GM21526 (cell line): ENCODE data around the gene DUSP9.
"Not testable (repeated sequence)": the region's sequence is repeated elsewhere in the genome, so short reads cannot be mapped to it uniquely, and the experiment has no call there.

Source experiments
- ATAC-seq: cut with Tn5 transposase; IDR thresholded peaks from one replicate; pipeline ENCODE4 v1.9.1; 2021; ENCODE audit warnings: moderate library complexity; ENCODE audit not compliant: unreplicated experiment, low FRiP score

DUSP9 gene, protein sequence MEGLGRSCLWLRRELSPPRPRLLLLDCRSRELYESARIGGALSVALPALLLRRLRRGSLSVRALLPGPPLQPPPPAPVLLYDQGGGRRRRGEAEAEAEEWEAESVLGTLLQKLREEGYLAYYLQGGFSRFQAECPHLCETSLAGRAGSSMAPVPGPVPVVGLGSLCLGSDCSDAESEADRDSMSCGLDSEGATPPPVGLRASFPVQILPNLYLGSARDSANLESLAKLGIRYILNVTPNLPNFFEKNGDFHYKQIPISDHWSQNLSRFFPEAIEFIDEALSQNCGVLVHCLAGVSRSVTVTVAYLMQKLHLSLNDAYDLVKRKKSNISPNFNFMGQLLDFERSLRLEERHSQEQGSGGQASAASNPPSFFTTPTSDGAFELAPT

DNA sequence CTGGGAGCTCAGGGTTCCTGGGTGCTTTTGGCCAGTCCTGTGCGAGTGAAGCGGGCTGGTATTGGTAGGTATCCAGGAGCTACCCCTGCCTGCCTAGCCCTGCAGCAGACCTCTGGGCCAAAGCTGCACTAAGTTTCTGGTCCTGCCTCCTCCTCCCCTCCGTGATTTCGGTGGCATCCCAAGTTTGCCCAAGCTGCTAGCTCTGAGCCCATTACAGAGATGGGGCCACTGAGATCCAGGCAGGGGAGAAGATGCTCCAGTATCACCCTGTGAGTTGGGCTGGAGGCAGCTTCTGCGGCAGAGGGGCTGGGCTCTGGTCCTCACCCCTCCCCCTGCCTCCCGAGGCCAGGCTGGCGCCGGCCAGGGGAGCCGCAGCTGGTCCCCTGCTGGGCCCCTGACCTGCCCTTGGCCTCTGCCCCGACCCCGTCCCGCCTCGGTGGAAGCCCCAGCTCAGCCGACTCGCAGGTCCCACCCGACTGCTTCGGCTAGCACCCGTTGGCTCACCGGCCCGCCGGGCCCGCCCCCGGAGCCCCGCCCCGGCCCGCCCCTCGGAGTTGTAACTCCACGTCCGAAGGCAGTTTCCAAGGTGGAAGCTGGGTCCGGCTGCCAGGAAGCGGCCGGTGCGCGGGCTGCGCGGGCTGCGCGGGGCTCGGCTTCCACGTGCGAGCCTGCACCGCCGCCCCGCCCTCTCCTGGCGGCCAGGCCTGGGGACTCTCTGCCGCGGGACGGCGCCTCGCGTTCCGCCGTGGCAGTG lies at the start of gene DUSP9:
Gene DUSP9, plus strand, starts transcription at position 584 of the 754 bp plus-strand sequence. CDS start 751 bp downstream, outside the sequence.
- ATAC-seq: no peak

DNA sequence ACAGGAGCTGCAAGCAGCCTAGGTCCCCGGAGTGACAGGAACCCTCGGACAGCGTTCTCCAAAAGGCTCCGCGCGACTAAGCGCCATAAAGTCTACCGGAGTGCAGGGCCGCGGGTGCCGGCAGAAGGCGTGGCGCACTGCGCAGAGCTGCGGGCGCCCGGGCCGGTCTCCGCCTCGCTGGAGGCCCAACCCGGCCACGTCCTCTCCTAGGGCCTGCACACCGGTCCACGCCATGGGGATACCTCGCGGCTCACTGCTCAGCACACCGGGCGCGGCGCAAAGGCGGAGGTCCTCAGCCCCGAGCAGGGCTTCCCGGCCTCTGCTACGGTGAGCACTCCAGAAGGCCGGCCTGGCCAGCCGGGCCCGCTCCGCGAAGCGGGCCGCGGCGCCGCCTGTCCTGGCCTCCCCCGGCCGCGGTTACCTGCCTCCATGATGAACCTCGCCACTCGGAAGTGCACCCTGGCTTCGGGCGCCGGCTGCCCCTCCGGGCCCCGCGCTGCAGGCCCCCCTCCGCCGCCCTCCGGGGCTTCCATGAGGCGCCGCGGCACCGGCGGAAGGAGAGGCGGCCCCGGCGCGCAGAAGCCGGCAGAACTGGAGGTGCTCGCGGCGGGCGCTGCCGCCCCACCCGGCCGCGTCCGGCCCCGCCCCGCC lies 48.3 kb upstream of the DUSP9 start, which contains the start of gene CCNQ:
Gene CCNQ, minus strand, starts transcription at position 599 of the 651 bp plus-strand sequence. Its CDS starts 66 bp downstream, at position 533.
- peak; percentile 40 for ATAC-seq

DNA sequence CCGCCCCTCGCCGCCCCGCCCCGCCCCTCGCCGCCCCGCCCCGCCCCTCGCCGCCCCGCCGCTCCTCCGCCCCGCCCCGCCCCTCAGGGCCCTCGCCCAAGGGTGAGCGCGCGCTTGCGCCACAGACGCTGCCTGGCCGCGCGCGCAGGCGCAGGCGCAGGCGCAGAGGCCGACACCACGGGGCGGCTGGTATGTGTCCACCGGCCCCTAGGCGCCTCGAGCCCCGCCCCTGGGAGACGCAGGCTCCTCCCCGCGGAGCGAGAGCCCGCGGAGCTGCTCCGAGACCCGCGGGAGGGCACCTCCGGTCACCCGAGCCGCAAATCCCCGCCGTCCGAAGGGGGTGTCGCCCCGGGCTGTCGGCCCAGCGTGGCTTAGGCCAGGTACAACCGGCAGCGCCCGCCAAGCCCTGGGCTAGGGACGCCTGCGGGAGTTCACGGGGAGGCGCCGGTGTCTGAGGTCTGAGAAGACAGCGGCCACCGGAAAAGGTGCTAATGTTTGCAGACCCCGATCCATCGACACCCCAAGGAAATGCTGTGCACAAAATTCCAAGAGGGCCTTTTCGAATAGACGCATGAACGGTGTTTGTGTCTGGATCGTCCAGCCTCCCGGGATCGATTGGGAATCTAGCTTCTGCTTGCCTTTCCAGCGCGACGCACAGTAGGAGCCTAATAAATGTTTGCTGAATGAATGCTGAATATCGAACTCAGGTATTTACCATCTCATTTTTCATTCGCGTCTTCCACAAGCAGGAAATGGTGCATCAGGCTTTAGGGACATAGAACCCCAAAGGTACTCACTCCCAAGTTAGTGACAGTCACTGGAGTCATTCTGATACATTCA lies 47.6 kb upstream of the DUSP9 start:
- peak; percentile 71 for ATAC-seq

DNA sequence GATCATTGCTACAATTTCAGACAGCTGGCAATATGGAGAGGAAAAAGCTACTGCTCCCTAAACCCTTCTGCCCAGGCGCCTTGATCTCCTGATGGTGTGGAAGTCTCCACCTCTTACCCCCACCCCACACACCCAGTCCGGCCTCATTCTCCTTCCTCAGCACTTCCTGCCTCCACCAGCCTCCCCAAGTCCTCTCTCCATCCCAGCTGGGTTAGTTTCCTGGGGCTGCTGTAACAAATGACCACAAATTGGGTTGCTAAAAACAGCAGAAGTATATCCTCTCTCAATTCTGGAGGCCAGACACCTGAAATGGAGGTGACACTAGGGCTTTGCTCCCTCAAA lies 47.0 kb upstream of the DUSP9 start:
- no peak for ATAC-seq

DNA sequence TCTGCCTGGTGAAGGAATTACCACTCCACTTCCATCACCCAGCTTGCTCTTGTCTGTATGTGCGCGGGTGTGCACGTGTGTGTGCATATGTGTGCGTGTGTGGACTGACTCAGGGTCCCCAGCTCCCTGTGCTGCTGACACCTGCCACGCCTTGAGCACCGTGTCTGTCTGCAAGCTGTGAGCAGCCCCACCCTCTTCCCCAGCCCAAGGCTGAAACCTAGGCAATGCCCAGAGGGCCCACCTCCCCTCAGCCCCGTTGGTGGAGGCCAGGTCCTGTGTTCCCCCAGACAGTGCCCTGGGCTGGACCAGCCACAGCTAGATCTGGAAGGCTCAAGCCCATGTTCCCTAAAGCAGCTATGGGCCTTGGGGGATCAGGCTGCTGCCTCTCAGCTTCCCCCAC lies 46.1 kb upstream of the DUSP9 start:
- no peak for ATAC-seq

DNA sequence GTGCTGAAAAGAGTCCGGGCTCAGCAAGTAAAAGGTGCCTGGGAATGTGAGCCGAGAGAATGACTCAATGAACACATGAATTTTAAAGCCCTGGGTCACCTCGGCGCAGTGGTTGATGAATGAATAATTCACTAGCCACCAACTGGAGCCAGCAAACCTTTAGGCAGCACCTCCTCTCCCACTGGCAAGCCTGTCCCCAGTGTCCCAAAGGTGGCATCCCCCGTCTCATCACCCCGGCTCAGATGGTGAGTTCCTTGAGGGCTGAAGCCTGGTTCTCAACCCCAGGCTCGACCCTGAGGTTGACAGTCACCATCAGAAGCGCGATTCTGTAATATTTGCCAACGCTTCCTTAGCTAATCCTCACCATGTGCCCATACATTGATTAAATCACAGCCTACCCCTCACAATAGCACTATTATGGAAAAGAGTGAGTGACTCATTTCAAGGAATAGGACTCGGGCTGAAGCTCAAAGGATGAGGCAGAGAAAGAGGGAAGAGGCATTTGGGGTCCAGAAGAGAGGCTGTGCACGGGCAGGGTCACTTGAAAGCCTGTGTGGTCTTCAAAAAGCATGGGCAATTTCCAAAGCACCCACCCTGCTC lies 45.4 kb upstream of the DUSP9 start:
- ATAC-seq: no peak

DNA sequence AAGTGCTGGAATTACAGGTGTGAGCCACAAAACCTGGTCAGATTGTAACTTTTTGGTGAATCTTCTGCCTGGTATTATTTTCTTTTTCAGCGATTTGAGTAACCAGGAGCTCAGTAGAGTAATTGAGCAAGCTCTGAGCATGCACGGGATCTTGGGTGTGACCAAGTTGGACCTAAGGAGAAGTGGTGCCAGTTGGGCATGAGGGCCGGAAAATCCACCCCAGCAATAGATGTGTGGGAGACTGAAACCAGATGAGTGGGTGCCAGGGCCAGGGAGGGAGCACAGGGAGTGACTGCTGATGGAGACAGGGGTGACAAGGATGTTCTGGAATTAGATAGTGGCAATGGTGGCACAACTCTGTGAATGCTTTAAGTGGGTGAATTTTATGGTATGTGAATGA lies 44.4 kb upstream of the DUSP9 start:
- ATAC-seq: no peak

DNA sequence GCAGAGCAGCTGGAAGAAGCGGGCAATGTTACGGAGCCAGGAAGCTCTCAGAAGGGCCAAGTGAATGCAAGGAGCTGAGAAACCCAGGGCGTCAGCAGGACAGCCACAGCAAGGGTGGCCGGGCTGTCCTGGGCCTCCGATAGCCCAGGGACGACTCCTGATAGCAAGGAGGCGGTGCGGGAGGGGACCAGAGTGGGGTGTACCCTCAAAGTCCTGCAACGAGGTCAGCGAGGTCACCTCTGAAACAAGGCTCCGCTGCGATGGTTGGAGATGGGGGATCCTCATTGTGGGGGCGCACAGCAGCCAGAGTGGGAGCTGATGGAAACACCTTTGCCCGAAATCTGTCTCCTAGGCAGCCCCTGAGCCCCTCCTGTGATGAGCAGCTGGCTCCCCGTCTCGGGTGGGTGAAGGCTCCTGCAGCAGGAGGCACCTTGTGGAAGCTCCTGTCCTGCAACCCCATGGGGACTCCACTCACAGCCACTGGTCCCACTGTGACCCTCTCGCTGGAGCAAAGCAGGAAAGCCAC lies 43.8 kb upstream of the DUSP9 start:
- no peak for ATAC-seq

DNA sequence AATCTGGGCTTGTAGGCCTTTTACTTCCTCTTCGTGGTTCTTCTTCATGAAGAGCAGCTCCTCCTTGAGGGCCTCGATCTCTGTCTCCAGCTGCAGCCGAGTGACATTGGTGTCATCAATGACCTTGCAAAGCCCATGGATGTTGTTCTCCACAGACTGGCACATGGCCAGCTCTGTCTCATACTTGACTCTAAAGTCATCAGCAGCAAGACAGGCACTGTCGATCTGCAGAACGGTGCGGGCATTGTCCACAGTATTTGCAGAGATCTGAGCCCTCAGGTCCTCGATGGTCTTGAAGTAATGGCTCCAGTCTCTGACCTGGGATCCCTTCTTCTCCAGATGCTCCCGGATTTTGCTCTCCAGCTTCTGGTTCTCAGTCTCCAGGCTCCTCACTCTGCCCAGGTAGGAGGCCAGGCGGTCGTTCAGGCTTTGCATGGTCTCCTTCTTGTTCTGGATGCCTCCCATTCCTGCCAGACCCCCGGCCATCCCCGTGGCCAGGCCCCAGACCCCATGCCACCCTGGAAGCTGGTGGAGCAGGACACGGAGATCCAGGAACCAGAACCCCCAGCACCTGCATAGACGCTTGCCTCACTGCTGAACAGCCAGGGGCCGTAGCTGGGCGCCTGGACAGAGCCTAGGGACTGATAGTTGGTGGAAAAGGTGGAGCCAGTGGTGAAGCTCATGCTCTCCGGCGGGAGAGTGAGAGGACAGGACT lies 42.2 kb upstream of the DUSP9 start:
- not testable (repeated sequence) for ATAC-seq

DNA sequence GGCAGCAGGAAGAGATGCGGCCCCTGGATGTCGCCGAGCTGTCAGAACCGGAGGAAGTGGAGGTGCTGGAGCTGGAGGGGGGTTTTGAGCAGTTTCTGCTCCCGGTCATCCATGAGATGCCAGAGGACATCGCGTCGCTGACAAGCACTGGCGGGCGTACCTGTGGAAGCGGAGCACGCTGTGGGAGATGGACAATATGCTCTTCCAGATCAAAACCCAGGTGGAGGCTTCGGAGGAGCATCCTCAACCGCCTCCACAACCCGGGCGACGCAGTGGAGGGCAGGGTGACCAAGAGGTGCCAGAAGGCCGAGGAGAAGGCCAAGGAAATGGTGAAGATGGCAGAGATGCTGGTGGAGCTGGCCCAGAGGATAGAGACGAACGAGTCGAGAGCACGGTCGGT lies 40.5 kb upstream of the DUSP9 start:
- ATAC-seq: no peak

DNA sequence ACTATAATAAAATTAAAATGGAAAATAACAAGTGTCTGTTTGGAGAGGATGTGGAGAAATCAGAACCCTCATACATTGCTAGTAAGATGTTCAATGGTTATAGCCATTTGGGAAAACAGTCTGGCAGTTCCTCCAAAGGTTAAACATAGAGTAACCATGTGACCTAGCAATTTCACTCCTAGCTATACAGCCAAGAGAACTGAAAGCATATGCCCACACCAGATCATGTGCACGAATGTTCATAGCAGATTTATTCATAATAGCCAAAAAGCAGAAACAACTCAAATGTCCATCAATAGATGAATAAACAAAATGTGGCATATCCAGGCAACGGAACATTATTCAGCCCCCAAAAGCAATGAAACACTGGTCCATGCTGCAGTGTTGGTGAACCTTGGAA lies 38.6 kb upstream of the DUSP9 start:
- ATAC-seq: no peak

DNA sequence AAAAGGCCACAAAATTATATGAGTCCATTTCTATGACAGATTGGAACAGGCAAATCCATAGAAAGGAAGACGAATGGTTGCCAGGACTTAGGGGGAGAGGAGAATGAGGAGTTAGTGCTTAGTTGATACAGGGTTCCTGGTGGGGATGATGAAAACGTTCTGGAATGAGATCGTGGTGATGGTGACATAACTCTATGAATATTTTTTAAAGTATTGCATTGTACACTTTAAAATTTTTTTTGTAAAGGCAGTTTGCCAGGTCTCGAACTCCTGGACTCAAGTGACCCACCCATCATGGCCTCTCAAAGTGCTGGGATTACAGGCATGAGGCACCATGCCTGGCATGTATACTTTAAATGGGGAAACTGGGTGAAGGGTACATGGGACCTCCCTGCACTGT lies 38.2 kb upstream of the DUSP9 start:
- ATAC-seq: no peak

DNA sequence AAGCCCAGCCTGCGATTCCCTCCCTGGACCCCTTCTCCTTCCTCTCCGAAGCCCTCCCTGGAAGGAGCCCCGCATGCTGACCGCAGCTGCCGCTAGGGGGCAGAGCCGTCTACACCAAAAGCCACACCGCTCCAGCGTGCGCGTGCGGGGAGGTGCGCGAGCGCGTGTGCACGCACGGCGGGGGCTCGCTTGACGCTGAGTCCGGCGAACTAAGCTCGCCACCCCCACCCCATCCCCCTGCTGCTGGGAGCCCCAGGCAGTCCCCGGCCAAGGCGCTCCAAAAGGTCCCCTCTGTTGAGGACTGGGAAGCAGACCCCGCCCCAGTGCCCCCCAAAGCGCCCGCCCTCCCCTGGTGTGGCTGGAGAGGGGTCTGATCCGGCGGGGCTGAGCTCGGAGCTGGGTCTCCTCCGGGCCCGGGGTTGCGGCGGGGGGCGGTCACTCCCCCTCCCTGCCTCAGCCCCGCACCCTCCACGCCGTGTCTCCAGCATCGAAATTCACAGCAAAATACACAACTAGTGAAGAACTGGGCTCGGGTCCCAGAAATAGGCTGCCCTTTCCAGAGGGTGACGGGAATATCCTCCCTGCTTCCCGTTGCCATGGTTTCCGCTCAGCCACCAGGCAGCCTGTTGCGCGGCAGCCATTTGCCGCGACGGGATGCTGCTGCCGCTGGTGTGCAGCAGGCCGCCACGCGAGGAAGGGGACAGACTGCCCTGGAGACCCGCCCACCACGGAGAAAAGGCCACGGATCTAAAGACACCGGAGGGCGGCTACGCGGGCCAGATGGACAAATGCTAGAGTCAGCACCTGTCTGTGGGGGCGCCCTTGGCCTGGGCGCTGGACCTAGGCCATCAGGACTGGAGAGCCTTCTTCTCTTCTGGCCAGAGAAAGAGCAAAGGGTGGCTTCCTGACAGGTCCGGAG lies 36.8 kb upstream of the DUSP9 start:
- ATAC-seq: peak; percentile 66

DNA sequence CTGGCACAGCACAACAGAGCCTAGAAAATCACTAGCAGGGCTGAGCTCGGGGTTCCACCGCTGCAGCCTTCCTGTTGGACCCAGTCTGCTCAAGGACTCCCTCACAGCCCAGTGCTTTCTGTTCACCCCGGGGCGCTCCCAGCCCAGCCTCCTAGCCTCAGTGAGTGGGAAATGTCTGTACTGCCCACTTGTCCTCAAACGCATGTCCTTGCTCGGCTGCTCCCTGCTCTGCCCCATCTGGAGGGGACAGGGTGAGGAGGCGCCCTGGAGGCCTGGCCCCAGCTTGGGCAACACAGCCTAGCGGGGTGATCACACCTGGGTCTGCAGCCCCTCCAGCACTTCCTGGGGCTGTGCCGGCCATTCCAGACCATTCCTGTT lies 36.2 kb upstream of the DUSP9 start:
- no peak for ATAC-seq

DNA sequence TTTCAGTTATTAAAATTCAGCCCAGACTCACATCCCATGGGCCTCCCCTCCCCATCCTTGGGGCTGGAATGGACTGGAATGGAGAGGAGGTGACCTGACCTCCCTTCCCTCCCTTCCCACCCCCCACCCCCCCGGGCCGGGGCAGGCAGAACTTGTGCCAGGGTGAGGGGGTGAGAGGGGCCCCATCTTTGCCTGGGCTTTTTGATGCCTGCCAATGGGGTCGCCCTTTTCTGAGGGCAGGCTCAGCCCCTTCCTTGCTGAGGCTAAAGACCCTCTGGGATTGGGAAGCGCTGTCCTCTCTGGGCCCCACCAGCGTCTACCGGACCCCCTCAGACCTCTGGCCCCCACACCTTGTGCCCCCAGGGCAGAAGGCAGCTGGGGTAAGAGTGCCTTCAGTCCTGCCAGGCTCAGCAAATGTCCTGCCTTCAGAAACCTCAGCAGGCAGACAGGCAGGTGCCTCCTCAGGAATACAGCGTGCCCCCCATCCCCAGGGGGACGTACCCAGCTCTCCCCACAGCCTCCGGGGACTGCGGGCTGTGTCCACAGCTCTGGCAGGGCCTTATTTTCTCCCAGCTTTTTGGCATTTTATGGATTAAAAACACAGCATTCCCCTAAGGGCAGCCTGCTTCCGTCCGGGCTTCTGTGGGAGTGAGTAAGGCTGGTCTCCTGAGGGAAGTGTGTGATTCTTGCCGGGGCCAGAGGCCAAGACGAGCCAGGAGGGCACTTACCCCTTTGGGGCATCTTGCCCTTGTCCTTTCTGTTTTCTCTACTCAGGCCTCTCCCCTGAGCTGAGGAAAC lies 35.5 kb upstream of the DUSP9 start:
- ATAC-seq: no peak

DNA sequence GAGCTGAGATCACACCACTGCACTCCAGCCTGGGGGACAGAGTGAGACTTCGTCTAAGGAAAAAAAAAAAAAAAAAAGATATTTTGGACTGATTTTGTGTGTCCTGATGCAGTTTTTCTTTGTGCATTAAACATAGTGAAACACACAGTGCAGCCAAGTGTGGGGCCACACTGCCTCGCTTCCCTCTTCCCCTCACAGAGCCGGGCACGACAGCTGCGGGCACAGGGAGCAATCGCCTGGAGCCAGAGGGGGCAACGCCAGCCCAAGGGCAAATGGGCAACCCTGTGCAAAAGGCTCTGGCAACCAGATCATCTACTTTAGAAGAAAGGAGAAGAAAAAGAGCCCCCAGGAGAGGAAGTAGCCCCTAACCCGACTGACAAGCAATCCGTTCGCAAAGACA lies 34.6 kb upstream of the DUSP9 start:
- ATAC-seq: no peak

DNA sequence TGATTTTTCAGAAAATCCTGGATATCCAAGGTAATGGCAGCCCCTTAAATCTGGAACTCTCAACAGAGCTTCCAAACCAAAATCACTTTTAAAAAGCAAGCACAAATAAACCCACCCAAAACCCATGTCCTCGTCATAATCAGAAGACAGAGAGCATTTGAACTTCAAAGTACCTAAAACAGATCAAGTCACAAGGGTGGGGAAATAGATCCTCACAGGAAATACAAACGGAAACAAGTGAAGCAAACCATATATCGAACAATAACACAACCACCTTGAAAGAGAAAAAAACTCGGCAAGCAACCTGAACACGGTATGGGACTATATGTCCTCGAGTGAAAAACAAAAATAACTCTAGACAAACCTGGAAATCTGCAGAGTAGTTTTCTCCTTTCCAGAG lies 32.2 kb upstream of the DUSP9 start:
- no peak for ATAC-seq

DNA sequence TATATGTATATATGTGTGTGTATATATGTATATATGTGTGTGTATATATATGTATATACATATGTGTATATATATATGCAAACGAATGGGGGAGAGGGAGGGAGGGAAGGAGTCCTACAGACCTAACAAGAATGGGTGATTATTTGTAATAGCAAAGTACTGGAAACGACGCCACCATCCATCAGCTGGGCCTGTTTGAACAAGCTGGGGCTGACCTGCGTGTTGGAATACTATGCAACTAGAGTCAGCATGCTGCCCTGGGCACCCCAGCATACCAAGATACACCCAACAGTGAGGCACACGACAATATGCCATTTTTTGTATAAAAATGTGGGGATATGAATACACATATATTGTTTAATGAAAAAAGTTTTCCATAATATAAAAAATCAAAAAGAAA lies 26.4 kb upstream of the DUSP9 start:
- ATAC-seq: no peak
